HEK293T (cell line): ENCODE data around the gene POFUT2.

Experiments used
- FOXA1 ChIP-seq: fragments of 450-650 bp; IDR thresholded peaks from 2 replicates; pipeline ENCODE4 v1.6.1; 2016; ENCODE audit warnings: mild to moderate bottlenecking
- SP1 ChIP-seq: fragments of 450-650 bp; IDR thresholded peaks from 2 replicates; pipeline ENCODE4 v1.6.1; 2017

DNA sequence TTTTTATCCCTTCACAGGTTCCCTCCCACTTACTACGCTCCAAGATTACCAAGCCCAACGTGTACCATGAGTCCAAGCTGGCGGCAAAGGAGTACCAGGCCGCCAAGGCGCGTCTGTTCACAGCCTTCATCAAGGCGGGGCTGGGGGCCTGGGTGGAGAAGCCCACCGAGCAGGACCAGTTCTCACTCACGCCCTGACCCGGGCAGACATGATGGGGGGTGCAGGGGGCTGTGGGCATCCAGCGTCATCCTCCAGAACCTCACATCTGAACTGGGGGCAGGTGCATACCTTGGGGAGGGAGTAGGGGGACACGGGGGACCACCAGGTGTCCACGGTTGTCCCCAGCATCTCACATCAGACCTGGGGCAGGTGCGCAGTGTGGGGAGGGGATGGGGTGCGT, 65.7 kb downstream of the POFUT2 start:
- TF ChIP-seq FOXA1 (no peak), SP1 (no peak)
